Erythroblast (primary cell): Measurements from ENCODE around the gene GIPC1.
A peak's percentile ranks its signal among the peaks of the same experiment; 100 is the strongest.
"Not testable (repeated sequence)": the region's sequence is repeated elsewhere in the genome, so short reads cannot be mapped to it uniquely, and the experiment has no call there.

ENCODE experiments used
- DNase-seq, 2 experiments: peaks; one replicate each; lab custom pipeline; 2025; lab: John Stamatoyannopoulos, UW
- GATA1 ChIP-seq: IDR thresholded peaks from 2 replicates; pipeline ENCODE4 v1.6.1; 2011; ENCODE audit warnings: low read depth, mild to moderate bottlenecking, control low read depth, low read length, moderate library complexity
- POLR2A ChIP-seq: IDR thresholded peaks from 2 replicates; pipeline ENCODE4 v1.6.1; 2011; ENCODE audit warnings: mild to moderate bottlenecking, low read length

Gene GIPC1

GRCh38 chr19:14459703-14460102, 36.2 kb downstream of the GIPC1 start:
- no peak for DNase-seq
- no peak for TF ChIP-seq POLR2A
- no peak for TF ChIP-seq GATA1

GRCh38 chr19:14452303-14452702, 43.6 kb downstream of the GIPC1 start:
- DNase-seq: not testable (repeated sequence)

GRCh38 chr19:14450876-14451275, 45.1 kb downstream of the GIPC1 start:
- no peak for TF ChIP-seq GATA1
- no peak for TF ChIP-seq POLR2A

GRCh38 chr19:14450168-14450874, 45.6 kb downstream of the GIPC1 start:
- DNase-seq: peak; percentile 86 to 87
- TF ChIP-seq POLR2A (no peak), GATA1 (no peak)

More at GRCh38 chr19:14450876-14451275, 45.1 kb downstream of the GIPC1 start:
- DNase-seq: no peak

GRCh38 chr19:14449321-14449720, 46.6 kb downstream of the GIPC1 start:
- DNase-seq: no peak
- no peak for TF ChIP-seq GATA1
- TF ChIP-seq POLR2A: no peak

- no peak for TF ChIP-seq POLR2A
- TF ChIP-seq GATA1: no peak
- DNase-seq: no peak
Measured at GRCh38 chr19:14446336-14447036, 49.4 kb downstream of the GIPC1 start.

- TF ChIP-seq GATA1 (no peak), POLR2A (no peak)
- no peak for DNase-seq
Measured at GRCh38 chr19:14443632-14444216, 52.2 kb downstream of the GIPC1 start.

GRCh38 chr19:14442891-14443631, 52.9 kb downstream of the GIPC1 start:
- TF ChIP-seq GATA1 (no peak), POLR2A (no peak)
- DNase-seq: no peak

GRCh38 chr19:14441041-14441938, 54.6 kb downstream of the GIPC1 start:
- no peak for TF ChIP-seq GATA1
- TF ChIP-seq POLR2A: no peak
- no peak for DNase-seq

GRCh38 chr19:14440049-14440448, 55.9 kb downstream of the GIPC1 start:
- TF ChIP-seq GATA1: no peak
- peak; percentile 31 for TF ChIP-seq POLR2A
- peak; percentile 68 for DNase-seq

GRCh38 chr19:14439014-14439413, 56.9 kb downstream of the GIPC1 start:
- no peak for TF ChIP-seq GATA1
- TF ChIP-seq POLR2A: no peak
- DNase-seq: no peak

- DNase-seq: no peak
Measured at GRCh38 chr19:14437578-14438140, 58.3 kb downstream of the GIPC1 start.

More at GRCh38 chr19:14437578-14438140, 58.3 kb downstream of the GIPC1 start:
- TF ChIP-seq POLR2A: no peak
- TF ChIP-seq GATA1: no peak
